Measurements from ENCODE around the gene THOC6. TPM values are rescaled to one million over a fixed set of nuclear protein-coding genes. Genes with fewer than 3 reads are reported as not detected.
A peak's percentile ranks its signal among the peaks of the same experiment; 100 is the strongest.
"Not testable (repeated sequence)": the region's sequence is repeated elsewhere in the genome, so short reads cannot be mapped to it uniquely, and the experiment has no call there.

THOC6 gene
- total RNA-seq, 1 experiment from 2014 or later: 30.3 TPM

DNA sequence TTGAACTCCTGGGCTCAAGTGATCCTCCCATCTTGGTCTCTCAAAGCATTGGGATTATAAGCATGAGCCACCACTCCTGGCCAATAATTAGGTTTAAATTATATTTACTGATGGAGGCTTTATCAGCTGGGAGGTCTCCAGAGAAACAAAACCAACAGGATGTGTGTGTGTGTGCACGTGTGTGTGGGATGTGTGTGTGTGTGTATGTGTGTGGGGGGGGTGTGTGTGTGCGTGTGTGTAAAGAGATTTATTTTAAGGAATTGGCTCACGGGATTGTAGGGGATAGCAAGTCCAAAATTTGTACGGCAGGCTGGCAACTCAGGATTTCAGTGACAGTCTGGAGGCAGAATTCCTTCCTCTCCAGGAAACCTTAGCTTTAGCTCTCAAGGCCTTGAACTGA lies 27.2 kb downstream of the THOC6 start:
- DNase-seq (ENCODE audit: extremely low read depth, low read depth): no peak

DNA sequence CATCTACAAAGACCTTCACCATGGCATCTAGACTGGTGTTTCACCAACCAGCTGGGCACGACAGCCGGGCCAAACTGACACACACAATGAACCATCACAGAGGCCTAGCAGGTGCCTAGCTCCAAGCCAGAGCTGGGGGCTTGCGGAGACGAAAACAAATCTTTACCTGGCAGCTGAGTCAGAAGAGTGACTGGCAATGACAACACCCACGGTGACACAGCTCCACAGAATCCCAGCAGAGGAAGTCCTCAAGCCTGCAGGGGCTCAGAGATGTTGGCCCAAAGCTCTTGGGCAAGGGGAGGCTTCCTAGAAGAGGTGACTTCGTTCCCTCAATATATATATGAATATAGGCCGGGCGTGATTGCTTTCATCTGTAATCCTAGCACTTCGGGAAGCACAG lies 27.7 kb downstream of the THOC6 start:
- DNase-seq (ENCODE audit: extremely low read depth, low read depth): no peak

- not testable (repeated sequence) for DNase-seq (ENCODE audit: extremely low read depth, low read depth)
Observed at GRCh38 chr16:3052571-3053329, 28.9 kb downstream of the THOC6 start.

DNA sequence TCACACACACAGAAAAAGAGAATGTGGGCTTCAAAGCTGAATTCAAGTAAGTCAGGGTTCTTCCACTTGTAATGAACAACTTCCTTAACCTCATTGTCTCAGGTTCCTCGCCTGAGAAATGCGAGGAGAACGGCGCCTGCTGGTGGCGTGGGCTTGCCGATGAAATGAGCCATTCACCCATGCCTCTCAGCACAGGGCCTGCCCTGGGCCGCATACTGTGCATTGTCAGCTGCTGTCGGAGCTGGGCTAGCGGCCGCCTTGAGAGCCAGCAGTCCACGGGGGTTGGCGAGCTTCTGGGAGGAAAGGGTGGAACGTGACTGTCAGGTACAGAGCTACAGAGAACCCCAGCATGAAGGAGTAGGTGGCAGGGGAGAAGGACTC lies 29.5 kb downstream of the THOC6 start:
- DNase-seq (ENCODE audit: extremely low read depth, low read depth): not testable (repeated sequence)

DNA sequence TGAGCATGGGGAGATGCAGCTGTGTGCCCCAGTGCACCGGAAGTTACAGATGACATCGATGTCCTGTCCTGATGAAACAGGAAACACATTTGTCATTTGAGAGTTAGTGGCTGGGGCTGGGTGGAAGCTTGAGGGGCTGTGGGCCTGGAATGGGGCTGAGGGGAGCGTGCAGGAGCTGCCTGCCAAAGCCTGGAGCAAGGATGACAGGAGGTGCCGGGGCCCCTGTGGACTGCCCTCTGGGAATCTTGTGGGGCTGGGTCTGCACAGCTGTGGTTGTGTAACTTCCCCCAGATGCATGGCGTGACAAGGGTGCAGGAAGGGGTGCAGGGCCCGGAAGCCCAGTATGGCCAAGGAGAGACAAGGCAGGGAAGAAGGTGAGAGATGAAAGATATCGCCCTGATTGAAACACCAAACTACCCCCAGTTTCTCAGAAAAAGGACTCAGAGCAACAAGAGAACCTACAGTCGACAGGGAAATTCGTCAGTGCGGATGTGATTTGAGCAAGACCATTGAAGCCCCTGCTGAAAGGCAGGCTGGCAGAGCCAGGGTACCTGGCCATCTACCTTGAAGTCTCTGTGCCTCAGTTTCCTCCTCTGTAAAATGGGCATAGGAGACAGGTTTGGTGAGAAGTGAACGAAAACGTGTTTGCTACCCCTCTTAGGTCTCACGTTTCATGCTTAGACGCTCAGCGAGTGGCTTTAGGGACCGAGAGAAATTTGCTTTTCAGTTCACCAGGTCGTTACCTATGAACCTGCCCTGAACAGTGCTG lies 31.3 kb downstream of the THOC6 start:
- no peak for DNase-seq (ENCODE audit: extremely low read depth, low read depth)

GRCh38 chr16:3055734-3056115 lies 31.9 kb downstream of the THOC6 start:
- DNase-seq (ENCODE audit: extremely low read depth, low read depth): not testable (repeated sequence)

DNA sequence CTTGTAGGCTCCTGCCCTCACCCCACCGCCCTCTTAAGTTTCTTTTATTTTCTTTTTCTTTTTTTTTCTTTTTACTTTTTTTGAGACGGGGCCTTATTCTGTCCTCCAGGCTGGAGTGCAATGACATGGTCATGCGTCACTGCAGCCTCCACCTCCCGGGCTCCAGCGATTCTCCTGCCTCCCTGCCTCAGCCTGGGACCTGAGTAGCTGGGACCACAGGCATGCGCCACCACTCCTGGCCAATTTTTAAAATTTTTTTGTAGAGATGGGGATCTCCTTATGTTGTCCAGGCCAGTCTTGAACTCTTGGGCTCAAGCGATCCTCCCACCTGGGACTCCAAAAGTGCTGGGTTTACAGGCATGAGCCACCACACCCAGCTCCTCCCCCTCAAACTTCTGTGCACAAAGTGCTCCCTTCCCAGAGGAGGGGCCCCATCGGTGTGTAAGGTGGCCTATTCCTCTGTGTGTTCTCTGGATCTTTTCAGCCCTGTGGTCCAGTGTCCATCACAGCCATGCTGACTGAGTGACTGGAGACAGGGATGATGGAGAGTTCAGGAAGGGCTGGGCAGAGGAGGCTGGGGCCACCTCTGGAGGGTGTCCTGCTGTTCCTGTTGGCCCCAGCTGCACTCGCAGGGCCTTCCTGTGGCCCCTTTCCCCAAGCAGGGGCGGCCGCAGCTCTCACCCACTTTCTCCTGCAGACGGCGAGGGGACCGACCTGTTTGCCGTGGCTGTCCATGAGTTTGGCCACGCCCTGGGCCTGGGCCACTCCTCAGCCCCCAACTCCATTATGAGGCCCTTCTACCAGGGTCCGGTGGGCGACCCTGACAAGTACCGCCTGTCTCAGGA lies 32.7 kb downstream of the THOC6 start:
- no peak for DNase-seq (ENCODE audit: extremely low read depth, low read depth)

- no peak for DNase-seq (ENCODE audit: extremely low read depth, low read depth)
Observed at GRCh38 chr16:3057181-3058138, 33.6 kb downstream of the THOC6 start.

- DNase-seq (ENCODE audit: extremely low read depth, low read depth): no peak
Observed at GRCh38 chr16:3058139-3059030, 34.5 kb downstream of the THOC6 start.

GRCh38 chr16:3059041-3059722 lies 35.3 kb downstream of the THOC6 start:
- DNase-seq (ENCODE audit: extremely low read depth, low read depth): peak; percentile 75

- DNase-seq (ENCODE audit: extremely low read depth, low read depth): no peak
Observed at GRCh38 chr16:3059723-3060242, 35.9 kb downstream of the THOC6 start.

DNA sequence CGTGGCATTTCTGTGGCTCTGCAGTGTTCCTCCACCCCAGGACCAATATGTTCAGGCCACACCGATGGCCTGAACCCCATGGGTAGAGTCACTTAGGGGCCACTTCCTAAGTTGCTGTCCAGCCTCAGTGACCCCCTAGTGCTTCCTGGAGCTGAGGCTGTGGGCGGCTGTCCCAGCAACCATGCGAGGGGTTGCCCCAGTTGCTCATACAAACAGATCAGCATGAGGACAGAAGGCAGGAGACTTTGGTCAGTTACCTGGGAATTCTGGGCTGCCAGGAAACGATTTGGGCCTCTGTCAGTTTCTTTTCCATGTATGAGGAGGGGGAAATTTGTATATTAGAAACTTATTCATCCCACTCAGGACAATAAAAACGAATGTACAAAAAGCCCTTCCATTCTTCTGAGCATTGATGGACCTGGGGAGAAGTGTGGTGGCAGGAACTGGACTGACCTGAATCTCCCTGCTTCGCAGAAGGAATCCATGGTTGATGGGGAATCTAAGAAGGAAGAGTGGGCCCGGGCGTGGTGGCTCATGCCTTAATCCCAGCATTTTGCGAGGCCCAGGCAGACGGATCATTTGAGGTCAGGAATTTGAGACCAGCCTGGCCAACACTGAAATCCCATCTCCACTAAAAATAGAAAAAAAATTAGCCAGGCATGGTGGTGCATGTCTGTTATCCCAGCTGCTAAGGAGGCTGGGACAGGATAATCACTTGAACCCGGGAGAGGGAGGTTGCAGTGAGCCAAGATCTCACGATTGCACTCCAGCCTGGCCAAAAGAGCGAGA lies 36.7 kb downstream of the THOC6 start:
- DNase-seq (ENCODE audit: extremely low read depth, low read depth): no peak

DNA sequence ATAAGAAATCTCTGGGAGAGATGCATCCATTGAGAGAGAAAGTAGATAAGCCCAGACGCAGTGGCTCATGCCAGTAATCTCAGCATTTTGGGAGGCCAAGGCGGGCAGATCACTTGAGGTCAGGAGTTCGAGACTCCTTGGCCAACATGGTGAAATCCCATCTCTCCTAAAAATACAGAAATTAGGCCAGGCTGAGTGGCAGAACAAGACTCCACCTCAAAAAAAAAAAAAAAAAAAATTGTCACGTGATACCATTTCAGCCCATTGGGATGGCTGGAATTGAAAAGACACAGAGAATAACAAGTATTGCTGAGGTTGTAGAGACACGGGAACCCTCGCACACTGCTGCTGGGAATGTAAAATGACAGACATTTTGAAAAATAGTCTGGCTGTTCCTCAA lies 38.7 kb downstream of the THOC6 start:
- DNase-seq (ENCODE audit: extremely low read depth, low read depth): no peak

DNA sequence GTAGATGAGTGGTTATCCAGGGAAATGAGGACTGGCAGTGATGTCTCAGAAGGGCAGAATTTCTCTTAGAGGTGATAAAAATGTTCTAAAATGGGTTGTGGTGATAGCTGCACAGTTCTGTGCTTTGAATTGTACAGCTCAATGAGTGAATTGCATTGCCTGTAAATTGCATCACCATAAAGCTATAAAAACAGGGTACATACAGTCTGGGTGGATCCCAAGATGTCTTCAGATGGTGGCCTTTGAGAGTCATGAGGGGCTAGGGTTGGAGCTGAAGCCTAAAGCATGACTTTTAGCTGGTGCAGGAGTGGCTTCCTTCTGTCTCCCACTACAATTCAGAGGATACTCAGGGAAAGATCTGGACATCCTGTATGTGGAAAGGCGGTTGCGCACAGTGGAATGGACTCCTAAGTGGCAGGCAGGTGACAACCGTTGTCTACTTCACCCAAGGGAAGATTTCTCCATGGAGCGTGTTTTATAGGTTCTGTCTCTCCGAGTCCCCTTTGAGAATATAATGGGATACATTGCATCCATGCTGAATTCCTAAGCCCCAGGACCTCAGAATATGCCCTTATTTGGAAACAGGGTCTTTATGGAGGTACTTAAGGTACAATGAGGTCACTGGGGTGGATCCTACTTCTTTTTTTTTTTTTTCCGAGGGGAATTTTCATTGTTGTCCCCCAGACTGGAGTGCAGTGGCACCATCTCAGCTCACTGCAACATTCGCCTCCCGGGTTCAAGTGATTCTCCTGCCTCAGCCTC lies 40.0 kb downstream of the THOC6 start:
- no peak for DNase-seq (ENCODE audit: extremely low read depth, low read depth)

GRCh38 chr16:3065069-3065741 lies 41.4 kb downstream of the THOC6 start, which contains the start of gene IL32:
TSS of gene IL32 (plus strand) at chr16:3065640. CDS start at chr16:3065812, 172 bp downstream.
- no peak for DNase-seq (ENCODE audit: extremely low read depth, low read depth)
